ENCODE measurements around the gene CDHR5.

GRCh38 chr11:605286-606129, 19.2 kb downstream of the CDHR5 start:
- no peak for TF ChIP-seq TEAD4 (IDR thresholded peaks at IDR 0.05; ENCODE audit: low read length)
- TF ChIP-seq TEAD4 (CRISPR knock-in tag; IDR thresholded peaks at IDR 0.05; ENCODE audit: borderline replicate concordance) = no peak
- no peak for TF ChIP-seq EZH2 (IDR thresholded peaks at IDR 0.05; ENCODE audit: borderline replicate concordance, low read depth, low read length)
- TF ChIP-seq HES1 (IDR thresholded peaks at IDR 0.05; ENCODE audit: low read depth) = no peak
- no peak for TF ChIP-seq ZNF407 (IDR thresholded peaks at IDR 0.05; ENCODE audit: low read depth)
- TF ChIP-seq CTCF (IDR thresholded peaks at IDR 0.05 in 2 of 3, conservative IDR thresholded peaks at IDR 0.05 in 1 of 3; ENCODE audit: insufficient read depth in 2 of 3, low read depth in 1 of 3, low read length in 3 of 3) = no peak
